ENCODE results near the gene ZNF536.
A peak's percentile ranks its signal among the peaks of the same experiment; 100 is the strongest.

Gene ZNF536

DNA sequence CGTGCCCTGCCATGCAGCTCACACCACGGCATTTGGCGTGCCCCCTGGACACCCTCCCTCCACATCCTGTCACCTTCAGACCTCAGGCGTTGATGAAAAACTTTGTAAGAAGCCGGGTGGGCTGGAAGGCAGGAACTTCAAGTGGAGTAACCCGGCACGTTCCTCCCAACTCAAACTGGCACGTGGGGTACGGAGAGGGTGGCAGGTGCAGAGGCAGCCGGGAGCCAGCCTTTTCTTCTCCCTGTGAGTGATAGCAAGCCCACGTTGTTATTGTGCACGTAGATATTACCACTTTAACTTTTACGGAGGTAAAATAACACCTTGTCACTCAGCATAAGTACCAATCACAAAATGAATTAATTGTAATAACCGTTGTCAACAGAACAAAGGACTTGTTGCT is 198.0 kb downstream of the ZNF536 start:
- DNase-seq: no peak

DNA sequence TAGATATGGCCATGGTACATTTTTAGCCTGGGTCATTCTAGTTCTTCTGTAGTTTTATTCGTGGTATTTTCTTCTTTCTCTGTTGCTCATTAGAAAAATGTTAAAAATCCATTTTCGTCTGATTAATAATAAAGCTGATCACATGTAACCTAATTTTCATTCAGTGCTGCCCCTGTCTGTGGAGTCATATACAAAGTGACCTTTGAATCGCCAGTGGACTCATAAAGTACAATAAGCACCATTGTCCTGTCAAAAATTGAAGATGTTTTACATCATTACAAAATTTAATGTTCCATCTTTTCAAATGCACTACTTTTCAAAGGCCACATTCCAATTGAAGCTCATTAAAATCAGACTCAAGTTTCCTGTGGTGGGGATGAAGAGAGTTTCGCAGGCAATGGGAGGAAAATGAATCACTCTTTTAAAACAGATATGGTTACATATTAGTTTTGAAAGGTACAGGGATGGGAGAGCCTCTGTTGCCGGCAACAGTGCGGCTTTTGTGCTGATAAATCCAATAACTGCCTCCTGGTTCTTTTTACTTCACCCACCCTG is 205.4 kb downstream of the ZNF536 start:
- DNase-seq: no peak

DNA sequence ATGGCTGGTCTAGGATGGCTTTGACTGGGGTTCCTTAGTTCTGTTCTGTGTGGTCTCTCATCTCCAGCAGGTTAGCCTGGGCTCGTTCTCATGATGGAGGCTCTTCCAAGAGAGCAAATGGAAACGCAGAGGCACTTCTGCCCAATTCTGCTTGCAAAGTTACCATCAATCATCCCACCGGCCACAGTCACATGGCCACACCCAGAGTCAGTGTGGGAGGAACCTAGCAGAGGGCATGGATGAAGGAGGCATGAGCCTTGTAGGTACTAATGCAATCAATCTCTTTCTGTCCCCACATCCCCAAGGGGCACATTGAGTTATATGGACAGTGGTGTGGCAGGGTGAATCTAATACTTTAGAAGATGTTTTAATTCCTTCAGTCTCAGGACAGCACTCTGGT is 207.2 kb downstream of the ZNF536 start:
- no peak for DNase-seq

DNA sequence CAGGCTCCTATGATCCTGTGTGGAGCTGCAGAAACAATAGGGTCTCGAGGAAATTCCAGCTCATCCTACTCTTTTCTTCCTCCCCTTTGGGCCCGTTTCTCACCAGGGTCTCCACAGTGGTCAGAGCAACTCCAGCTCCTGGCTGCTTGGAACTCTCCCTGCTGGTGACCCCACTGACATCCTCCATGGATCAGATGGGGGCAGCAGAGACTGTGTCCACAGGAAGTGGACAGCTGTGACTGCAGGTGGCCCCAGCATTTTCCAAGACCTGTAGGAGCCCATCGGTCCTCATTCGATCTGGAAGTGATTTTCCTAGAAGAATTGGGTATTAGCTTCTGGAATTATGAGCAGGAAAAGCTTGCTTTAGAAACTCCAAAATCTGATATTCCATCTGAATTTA is 208.5 kb downstream of the ZNF536 start:
- no peak for DNase-seq

DNA sequence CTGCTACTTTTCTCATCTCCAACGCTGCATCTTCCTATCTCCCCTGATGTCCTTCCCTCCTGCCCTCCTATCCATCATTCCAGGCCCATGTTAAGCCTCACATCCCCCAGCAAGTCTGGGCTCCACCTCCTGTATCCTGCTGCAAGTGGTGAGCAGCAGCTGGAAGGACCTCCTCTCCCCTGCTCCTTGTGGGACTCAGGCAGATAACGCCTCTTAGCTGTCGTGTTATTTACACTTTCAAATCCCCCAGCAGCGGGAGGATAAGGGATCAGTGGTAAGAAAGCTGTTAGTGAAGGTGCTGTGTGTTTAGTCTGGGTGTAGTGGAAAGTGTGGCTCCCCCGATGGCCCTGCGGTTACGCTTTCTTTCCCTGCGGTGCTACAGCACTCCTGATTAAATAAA is 211.9 kb downstream of the ZNF536 start:
- peak; percentile 24 for DNase-seq

DNA sequence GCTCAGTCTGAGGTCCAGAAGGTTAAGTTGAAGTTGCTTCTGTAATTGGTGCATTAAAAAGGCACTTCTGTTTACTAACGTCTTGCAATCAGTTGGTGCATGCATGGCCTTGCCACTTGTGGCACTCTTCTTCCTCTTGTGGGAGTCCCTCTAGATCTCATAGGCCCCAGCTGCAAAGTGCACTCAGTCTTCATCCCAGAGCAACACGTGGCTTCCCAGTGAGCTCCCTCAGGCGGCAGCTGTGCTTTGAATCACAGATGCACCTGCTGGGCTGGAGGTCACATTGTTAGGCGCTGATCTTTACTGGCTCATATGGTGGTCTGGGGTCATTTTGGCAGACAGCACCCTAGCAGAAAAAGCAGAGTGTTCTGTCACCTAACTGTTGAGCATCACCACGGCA is 215.7 kb downstream of the ZNF536 start:
- DNase-seq: peak; percentile 58

DNA sequence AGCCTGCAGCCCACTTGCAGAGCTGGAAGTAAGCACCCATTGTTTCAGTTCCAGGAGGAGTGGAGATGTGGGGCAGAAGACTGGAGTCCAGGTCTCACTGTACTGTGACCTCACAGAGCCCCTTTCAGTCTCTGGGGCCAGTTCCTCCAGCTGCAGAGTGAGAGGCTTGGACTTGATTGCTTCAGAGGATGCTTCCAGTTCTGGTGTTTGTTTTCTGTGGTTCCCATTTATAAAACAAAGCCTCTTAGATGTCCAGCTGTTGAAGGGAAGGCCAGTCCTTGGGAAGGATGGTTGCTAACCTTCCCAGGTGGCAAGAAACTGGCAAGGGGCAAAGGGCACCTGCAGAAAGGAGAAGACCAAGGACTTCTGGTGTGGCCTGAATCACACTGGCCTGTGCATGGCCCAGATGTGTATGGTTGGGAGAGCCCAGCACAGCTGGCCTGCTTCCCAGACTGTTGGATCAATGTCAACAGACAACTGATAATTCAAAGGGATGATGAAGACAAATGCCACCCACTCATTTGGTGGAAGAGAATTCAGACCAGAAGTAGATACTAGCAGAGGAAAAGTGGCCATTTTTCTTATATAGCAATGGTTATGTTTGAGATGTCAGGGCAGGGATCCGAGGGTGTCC is 218.5 kb downstream of the ZNF536 start:
- no peak for DNase-seq

DNA sequence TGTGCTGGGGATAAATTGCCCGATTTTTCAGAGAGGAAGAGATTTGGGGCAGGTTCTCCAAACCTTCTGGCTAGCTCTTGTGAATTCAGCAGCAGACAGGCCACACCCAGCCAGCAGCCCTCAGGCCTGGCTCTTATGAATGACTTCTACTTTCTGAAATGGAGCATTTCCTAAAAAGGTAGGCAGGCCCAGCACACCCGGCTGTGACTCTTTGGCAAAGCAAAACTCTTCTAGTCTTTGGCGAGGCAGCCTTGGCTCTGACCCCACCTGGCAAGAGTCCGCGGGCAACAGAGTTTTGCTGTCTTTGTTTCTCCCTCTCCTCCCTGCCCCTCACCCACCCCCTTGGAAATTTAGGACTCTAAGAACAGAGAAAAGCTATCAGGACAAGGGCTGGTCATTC is 221.2 kb downstream of the ZNF536 start:
- DNase-seq: no peak

DNA sequence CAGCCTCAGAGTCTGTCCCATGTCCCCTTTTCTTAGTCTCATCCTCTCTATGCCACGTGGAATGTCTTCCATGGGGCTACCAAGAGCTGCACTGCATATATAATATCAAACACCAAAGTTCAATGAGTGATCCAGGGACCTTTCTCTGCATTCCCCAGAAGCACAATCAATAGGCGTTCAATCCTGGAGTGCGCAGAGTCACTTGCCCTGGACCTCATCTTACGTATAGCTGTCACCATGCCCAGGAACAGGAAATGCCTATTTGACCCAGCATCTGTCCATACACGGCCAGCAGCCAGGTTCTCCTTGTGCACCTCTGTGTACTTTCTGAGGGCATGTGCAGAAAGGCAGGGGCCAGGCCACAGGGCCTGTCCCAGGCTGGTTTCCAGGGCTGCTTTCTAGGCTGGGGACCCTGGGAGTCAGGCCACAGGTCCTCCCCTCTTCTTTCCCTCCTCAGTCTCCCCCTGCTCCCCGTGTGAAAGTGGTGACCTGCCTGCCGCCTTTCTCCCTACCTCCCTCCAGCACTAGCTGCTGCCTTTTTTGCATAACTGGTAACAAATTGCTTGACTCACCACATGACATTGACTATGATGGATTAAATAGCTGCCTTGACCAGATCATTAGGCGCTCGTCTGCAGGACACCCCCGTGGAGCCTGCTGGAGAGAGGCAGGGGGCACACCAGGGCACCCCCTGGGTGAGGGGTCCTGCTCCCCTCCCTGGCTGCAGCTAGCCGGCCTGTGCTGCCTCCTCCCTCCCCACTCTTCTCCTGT is 222.0 kb downstream of the ZNF536 start:
- DNase-seq: peak; percentile 56

DNA sequence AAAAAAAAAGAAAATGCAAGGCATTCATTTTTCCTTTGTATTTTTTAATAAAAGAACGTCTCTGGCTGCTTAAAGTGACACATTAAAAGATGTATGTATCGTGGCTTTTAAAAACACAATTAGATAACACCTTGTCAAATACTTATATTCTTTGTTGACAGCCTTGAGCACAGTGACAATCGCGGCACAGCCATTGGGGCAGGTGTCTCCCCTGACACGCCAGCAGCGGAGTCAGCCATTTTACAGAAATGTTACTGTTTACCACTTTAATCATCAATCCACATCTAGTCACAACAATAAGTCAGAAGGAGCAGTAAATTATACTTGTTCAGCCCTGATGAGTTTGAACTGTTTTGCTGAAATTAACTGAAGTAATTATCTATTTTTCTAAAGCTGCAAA is 224.1 kb downstream of the ZNF536 start:
- no peak for DNase-seq

DNA sequence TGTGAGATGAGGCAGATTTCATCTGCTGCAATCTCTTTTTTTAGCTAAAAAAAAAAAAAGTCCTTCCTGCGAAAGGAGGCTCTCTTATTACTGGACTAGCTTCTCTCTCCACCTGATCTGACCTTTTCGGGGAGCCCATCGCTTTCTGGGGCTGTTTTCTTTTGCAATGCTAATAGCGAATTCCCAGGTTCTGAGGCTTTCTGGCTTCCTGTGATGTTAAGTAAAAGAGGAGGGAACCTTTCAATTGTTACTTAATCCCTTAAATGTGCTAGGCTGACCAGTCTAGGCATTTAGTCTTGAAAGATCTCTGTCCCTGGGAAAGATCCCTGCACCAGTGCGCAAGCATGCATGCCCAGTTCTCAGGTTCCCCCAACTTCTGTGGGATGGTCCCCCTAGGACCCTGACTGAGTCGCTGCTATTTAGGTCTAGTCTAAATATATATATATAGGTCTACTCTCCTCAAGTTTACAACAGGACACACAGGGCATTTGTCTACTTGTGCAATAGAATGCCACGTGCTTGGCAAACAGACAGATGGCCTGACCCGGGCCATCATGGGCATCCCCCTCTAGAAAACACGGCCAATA is 224.7 kb downstream of the ZNF536 start:
- no peak for DNase-seq

DNA sequence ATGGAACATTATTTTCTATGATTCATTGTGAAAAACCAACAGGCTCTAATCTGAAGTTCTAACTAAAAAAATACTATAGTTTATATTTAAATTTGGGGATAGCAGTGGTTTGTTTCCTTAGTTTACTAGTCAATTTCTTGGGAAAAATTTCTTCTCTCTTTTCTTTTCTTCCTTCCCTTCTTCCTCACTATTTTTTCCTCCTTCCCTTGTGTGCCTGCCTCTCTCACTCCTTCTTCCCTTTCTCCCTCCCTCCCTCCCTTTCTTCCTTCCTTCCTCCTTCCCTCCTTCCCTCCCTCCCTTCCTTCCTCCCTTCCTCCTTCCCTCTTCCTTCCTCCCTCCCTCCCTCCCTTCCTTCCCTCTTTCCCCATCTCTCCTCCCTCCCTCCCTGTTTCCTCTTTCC is 226.5 kb downstream of the ZNF536 start:
- no peak for DNase-seq

DNA sequence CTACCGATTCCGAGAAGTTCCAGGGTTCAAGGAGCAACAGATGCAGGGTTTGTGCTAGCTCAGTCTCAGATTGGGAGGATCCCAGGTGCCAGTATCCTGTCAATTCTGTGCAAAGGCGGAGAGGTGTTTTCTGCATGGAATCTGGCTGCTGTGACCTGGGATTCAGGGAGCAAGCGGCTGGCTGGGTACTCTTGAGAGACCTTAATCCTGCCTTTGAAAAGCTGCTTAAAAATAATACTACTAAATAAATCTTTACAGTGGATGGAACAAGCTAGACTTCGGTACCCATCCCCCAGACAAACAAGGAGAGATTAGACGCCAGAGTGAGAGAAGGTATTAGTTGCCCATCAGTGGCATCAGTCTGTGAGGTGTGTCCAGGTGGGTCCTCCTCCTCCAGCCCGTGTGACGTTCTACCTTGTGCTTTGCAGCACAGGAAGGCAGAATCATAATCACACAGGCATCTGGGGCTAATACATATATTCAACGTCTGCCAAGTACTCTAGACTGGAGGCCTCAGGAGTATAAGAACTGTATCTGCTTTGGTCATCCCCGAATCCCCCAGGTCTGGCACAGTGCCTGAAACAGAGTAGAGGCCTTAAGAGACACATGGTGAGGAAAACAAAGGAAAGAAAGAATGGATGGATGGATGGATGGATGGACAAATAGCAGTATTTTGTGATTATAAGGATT is 230.6 kb downstream of the ZNF536 start:
- DNase-seq: no peak

DNA sequence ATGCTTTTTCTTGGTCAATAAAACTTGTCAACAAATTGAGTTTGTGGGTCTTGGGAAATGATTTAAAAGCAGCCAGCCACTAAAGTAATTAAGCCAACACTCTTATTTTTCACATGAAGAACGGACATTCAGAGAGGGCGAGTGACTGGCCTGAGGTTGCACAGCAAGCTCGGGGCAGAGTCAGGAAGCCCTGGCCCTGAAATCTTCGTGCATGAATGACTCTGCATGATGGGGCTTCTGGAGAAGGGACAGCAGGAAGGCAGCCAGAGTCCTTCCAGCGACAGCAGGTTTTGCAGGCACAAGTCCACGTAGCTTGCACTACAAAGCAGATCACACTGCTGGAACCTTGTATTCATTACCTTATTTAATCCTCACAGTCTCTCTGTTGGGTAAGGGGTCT is 232.5 kb downstream of the ZNF536 start:
- no peak for DNase-seq

DNA sequence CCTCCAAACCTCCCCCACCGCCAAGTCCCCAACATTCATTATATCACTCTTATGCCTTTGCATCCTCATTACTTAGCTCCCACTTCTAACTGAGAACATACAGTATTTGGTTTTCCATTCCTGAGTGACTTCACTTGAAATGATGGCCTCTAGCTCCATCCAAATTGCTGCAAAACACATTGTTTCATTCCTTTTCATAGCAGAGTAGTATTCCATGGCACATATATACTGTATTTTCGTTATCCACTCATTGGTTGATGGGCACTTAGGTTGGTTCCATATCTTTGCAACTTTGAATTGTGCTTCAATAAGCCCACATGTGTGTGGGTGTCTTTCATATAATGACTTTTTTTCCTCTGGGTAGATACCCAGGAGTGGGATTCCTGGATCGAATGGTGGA is 233.1 kb downstream of the ZNF536 start:
- DNase-seq: no peak

DNA sequence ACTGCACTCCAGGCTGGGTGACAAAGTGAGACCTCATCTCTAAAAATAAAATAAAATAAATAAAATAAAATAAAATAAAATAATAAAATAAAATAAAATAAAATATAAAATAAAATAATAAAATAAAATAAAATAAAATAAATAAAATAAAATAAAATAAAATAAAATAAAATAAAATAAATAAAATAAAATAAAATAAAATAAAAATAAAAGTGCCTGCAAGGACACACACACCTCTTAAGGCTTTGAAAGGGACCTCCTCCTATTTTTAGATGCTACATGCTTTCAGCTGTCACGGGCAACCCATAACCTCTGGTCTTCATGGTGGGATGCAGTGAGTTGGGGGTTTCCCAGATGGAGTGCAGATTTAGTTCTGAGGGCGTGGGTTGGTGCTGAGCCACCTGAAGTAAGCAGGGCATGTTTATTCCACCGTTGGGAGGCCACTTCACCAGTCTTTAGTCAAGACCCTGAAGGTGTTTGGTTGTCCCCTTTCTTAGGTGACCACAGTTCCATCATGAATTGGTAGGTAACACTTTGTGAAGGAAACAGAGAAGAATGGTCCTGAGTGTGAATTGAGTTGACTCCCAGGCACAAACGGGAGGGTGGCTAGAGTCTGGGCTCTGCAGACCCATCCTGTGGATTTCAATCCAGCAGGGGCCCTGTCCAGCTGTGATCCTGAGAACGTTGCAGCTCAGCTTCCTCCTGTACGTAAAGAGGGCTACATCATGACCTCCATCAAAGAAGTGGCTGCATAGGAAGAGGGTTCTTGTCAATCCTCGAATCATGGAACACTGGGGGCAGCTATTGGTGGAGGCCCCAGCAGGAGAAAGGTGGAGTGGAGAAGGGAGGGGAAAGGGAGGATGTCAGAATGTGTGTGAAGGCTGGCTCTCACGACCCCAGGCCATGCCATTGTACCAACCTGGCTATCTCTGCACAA is 234.2 kb downstream of the ZNF536 start:
- no peak for DNase-seq

Data from eye (tissue), 1 donor.